K562 (cell line): Measurements from ENCODE around the gene SRRT. TPM values are rescaled to one million over a fixed set of nuclear protein-coding genes. Genes with fewer than 3 reads are reported as not detected.
A peak's percentile ranks its signal among the peaks of the same experiment; 100 is the strongest.

ENCODE experiments used
- ATF1 ChIP-seq, 2 experiments: fragments of 450-650 bp in 1 of 2; IDR thresholded peaks; 2 replicates each; pipeline ENCODE4 v1.6.1; 2016; ENCODE audit warnings: missing compliant biosample characterization in 1 of 2, missing genetic modification characterization in 1 of 2
- BHLHE40 ChIP-seq: IDR thresholded peaks from 2 replicates; pipeline ENCODE4 v1.6.1; 2011; ENCODE audit warnings: low read length, improper control_type of control experiment
- BRD9 ChIP-seq: fragments of 450-650 bp; IDR thresholded peaks from 2 replicates; pipeline ENCODE4 v1.6.1; 2018; ENCODE audit warnings: low read depth; ENCODE audit not compliant: partially characterized antibody
- CEBPZ ChIP-seq: fragments of 150-350 bp; IDR thresholded peaks from 2 replicates; pipeline ENCODE4 v1.6.1; 2014; ENCODE audit warnings: low read depth, mild to moderate bottlenecking, low read length, borderline replicate concordance
- CHCHD3 ChIP-seq: fragments of 250-450 bp; sonication (Bioruptor Pico); IDR thresholded peaks from 2 replicates; pipeline ENCODE4 v2.1.2; 2022; ENCODE audit warnings: mild to moderate bottlenecking
- DIDO1 ChIP-seq: fragments of 450-650 bp; IDR thresholded peaks from 2 replicates; pipeline ENCODE4 v1.6.1; 2016; ENCODE audit warnings: low read depth, missing biosample characterization, missing genetic modification characterization
- ELF1 ChIP-seq: fragments of 200-800 bp; sonication (Bioruptor generic); IDR thresholded peaks from 2 replicates; pipeline ENCODE4 v1.6.1; 2016; ENCODE audit warnings: missing genetic modification characterization, missing compliant biosample characterization
- MBD2 ChIP-seq: sonication (generic); IDR thresholded peaks from 2 replicates; pipeline ENCODE4 v1.6.1; 2016; ENCODE audit warnings: low read depth, borderline replicate concordance
- SAP30 ChIP-seq: fragments of 200-600 bp; sonication (generic); IDR thresholded peaks from 2 replicates; pipeline ENCODE4 v1.6.1; 2012; ENCODE audit warnings: borderline replicate concordance, low read depth, mild to moderate bottlenecking, moderate library complexity, low read length, control low read depth, inconsistent platforms; ENCODE audit not compliant: insufficient read depth, poor library complexity, severe bottlenecking
- SMAD4 ChIP-seq: fragments of 250-450 bp; sonication (Bioruptor Pico); conservative IDR thresholded peaks from 2 replicates; pipeline ENCODE4 v1.8.0; 2021; ENCODE audit warnings: inconsistent platforms, mild to moderate bottlenecking, moderate library complexity
- THRB ChIP-seq: fragments of 450-650 bp; formaldehyde crosslinking; conservative IDR thresholded peaks from 2 replicates; pipeline ENCODE4 v1.4.0; 2022; ENCODE audit warnings: mild to moderate bottlenecking, missing genetic modification characterization
- ZBTB7A ChIP-seq: IDR thresholded peaks from 2 replicates; pipeline ENCODE4 v1.6.1; 2011; ENCODE audit warnings: low read depth, mild to moderate bottlenecking, low read length, moderate library complexity, borderline replicate concordance; ENCODE audit not compliant: control insufficient read depth
- ZNF3 ChIP-seq: fragments of 250-450 bp; sonication (Bioruptor Pico); IDR thresholded peaks from 2 replicates; pipeline ENCODE4 v1.5.0; 2021; ENCODE audit warnings: mild to moderate bottlenecking, moderate library complexity
- polyA plus RNA-seq, 8 experiments: library from polyadenylated mRNA; depleted of rRNA in 4 of 8; stranded (reverse) in 5 of 8; unstranded in 3 of 8; fragments of >200 nt; fragmentation: Nextera tagmentation in 2 of 8; fragmentation: Illumina TruSeq in 1 of 8; extraction: Ambion mirVana in 2 of 8; extraction: Trizol in 1 of 8; gene quantifications; 2 replicates each; pipeline versions ENCODE4 v1.2.1 to v1.2.3, GENCODE V29; 2011 to 2014; ENCODE audit warnings: inconsistent platforms in 1 of 8, missing spikeins in 1 of 8
- total RNA-seq, 7 experiments: library from RNA; depleted of rRNA in 6 of 7; stranded (reverse); fragments of >200 nt in 6 of 7; fragmentation: Illumina TruSeq in 2 of 7; extraction: Trizol in 2 of 7; gene quantifications; 2 replicates each; pipeline versions ENCODE4 v1.2.1 to v1.2.3, GENCODE V29; 2011 to 2021; ENCODE audit warnings: low replicate concordance in 1 of 7

SRRT gene
- total and polyA plus RNA-seq, 9 of the 15 experiments (the other 6 are each of a cell fraction or from before 2014, with no cell fraction given): 10.3 to 263 (median 84.4) TPM

- 0 out of 2 replicates have a peak, but pooled peaks have one; percentile 47 for TF ChIP-seq THRB
- TF ChIP-seq BHLHE40: 0 out of 2 replicates have a peak, but pooled peaks have one; percentile 27
- peak; percentile 92 for TF ChIP-seq ZBTB7A
- no peak for TF ChIP-seq ZNF3
- TF ChIP-seq ELF1 (tag): peak; percentile 47; the same call in 1 of the 2 replicates
- TF ChIP-seq SMAD4: no peak; the same call in 1 of the 2 replicates
- TF ChIP-seq CEBPZ: no peak
- TF ChIP-seq BRD9: peak; percentile 67
- TF ChIP-seq CHCHD3 (CRISPR knock-in tag): 0 out of 2 replicates have a peak, but pooled peaks have one; percentile 33
- TF ChIP-seq ATF1 (CRISPR knock-in tag; IDR thresholded peaks at IDR 0.05): no peak
- peak; percentile 79 for TF ChIP-seq ATF1 (tag; IDR thresholded peaks at IDR 0.05)
- TF ChIP-seq MBD2: peak; percentile 47; the same call in 1 of the 2 replicates
- TF ChIP-seq SAP30: peak; percentile 32
- TF ChIP-seq DIDO1 (tag): no peak; the same call in 1 of the 2 replicates
These were observed 47.3 kb upstream of the SRRT start, which contains the start of gene EPHB4 (continued) for GRCh38 chr7:100827330-100828226.
